Ecto neural progenitor cell (in vitro differentiated cells): ENCODE data around the gene ARRDC2.
"Not testable (repeated sequence)": the region's sequence is repeated elsewhere in the genome, so short reads cannot be mapped to it uniquely, and the experiment has no call there.

Source experiments
- DNase-seq: peaks from one replicate; pipeline ENCODE4 v3.0.0-alpha.2; 2018; ENCODE audit warnings: low spot score

Gene ARRDC2

GRCh38 chr19:18007917-18008673 lies at the start of gene ARRDC2:
TSS of gene ARRDC2 (plus strand) at chr19:18008170. CDS start at chr19:18008311, 141 bp downstream.
- peak; percentile 97 for DNase-seq

- DNase-seq, result no peak
Observed at GRCh38 chr19:17963936-17964691, 43.9 kb upstream of the ARRDC2 start.

GRCh38 chr19:17965370-17966128 lies 42.4 kb upstream of the ARRDC2 start:
- DNase-seq, result no peak

GRCh38 chr19:17966129-17966483 lies 41.9 kb upstream of the ARRDC2 start:
- DNase-seq, result no peak

- peak; percentile 76 for DNase-seq
Observed at GRCh38 chr19:17966550-17967256, 41.3 kb upstream of the ARRDC2 start, which contains the start of gene KCNN1. TSS of gene KCNN1 (plus strand) at chr19:17967107. CDS start at chr19:17973889, 6,782 bp downstream.

- DNase-seq, result no peak
Observed at GRCh38 chr19:17967257-17968051, 40.5 kb upstream of the ARRDC2 start.

- DNase-seq, result no peak
Observed at GRCh38 chr19:17968362-17968761, 39.6 kb upstream of the ARRDC2 start.

GRCh38 chr19:17969096-17969792 lies 38.7 kb upstream of the ARRDC2 start:
- DNase-seq, result no peak

GRCh38 chr19:17972230-17972629 lies 35.7 kb upstream of the ARRDC2 start:
- DNase-seq, result no peak

GRCh38 chr19:17973759-17974158 lies 34.2 kb upstream of the ARRDC2 start:
- no peak for DNase-seq

- no peak for DNase-seq
Observed at GRCh38 chr19:17974551-17974950, 33.4 kb upstream of the ARRDC2 start.

GRCh38 chr19:17975032-17975431 lies 32.9 kb upstream of the ARRDC2 start:
- no peak for DNase-seq

- DNase-seq, result no peak
Observed at GRCh38 chr19:17977021-17977420, 30.9 kb upstream of the ARRDC2 start.

- DNase-seq, result no peak
Observed at GRCh38 chr19:17977488-17977887, 30.5 kb upstream of the ARRDC2 start.

- no peak for DNase-seq
Observed at GRCh38 chr19:17981611-17982010, 26.4 kb upstream of the ARRDC2 start.

- no peak for DNase-seq
Observed at GRCh38 chr19:17982430-17982829, 25.5 kb upstream of the ARRDC2 start.

- no peak for DNase-seq
Observed at GRCh38 chr19:17985037-17985818, 22.7 kb upstream of the ARRDC2 start.

GRCh38 chr19:17986569-17986968 lies 21.4 kb upstream of the ARRDC2 start:
- not testable (repeated sequence) for DNase-seq

- no peak for DNase-seq
Observed at GRCh38 chr19:17988161-17988560, 19.8 kb upstream of the ARRDC2 start.
